ENCODE measurements around the gene NEURL1.
A peak's percentile ranks its signal among the peaks of the same experiment; 100 is the strongest.

Gene NEURL1

GRCh38 chr10:103491729-103492364, 1.7 kb upstream of the NEURL1 start:
- peak overlapping the region; percentile 95 for H3K27ac ChIP-seq
- H3K36me3 ChIP-seq (ENCODE audit: control insufficient read depth, insufficient read depth, low read length), result no peaks in the 10 kb centered on the region
- no peaks in the 10 kb centered on the region for H3K27me3 ChIP-seq (ENCODE audit: control insufficient read depth, insufficient read depth, low read length)
- peaks cover 21% of the 10 kb centered on the region for H3K4me1 ChIP-seq
- no peak overlapping the region for H3K9ac ChIP-seq
- TF ChIP-seq CTCF (IDR thresholded peaks at IDR 0.05), result no peak
- H3K79me2 ChIP-seq, result no peaks in the 10 kb centered on the region
- no peaks in the 10 kb centered on the region for H3K9me3 ChIP-seq (ENCODE audit: control insufficient read depth, low read length)
- no peak overlapping the region for H3K4me2 ChIP-seq (ENCODE audit: low read length)
- H2AFZ ChIP-seq, result peak overlapping the region; percentile 13
- H3K4me3 ChIP-seq (ENCODE audit: low read depth, low read length), result no peak overlapping the region

GRCh38 chr10:103492655-103493261, 747 bp upstream of the NEURL1 start:
- H3K9ac ChIP-seq, result no peak overlapping the region
- H3K36me3 ChIP-seq (ENCODE audit: control insufficient read depth, insufficient read depth, low read length), result no peaks in the 10 kb centered on the region
- H2AFZ ChIP-seq, result peak overlapping the region; percentile 92
- peak overlapping the region; percentile 95 for H3K27ac ChIP-seq
- peak overlapping the region; percentile 96 for H3K4me2 ChIP-seq (ENCODE audit: low read length)
- H3K79me2 ChIP-seq, result no peaks in the 10 kb centered on the region
- no peak for TF ChIP-seq CTCF (IDR thresholded peaks at IDR 0.05)
- peaks cover 21% of the 10 kb centered on the region for H3K4me1 ChIP-seq
- H3K4me3 ChIP-seq (ENCODE audit: low read depth, low read length), result no peak overlapping the region
- H3K9me3 ChIP-seq (ENCODE audit: control insufficient read depth, low read length), result no peaks in the 10 kb centered on the region
- no peaks in the 10 kb centered on the region for H3K27me3 ChIP-seq (ENCODE audit: control insufficient read depth, insufficient read depth, low read length)

GRCh38 chr10:103493916-103494877, 692 bp downstream of the NEURL1 start:
- no peak overlapping the region for H3K27ac ChIP-seq
- H3K4me2 ChIP-seq (ENCODE audit: low read length), result peak overlapping the region; percentile 96
- peak overlapping the region; percentile 59 for H3K4me3 ChIP-seq (ENCODE audit: low read depth, low read length)
- peak overlapping the region; percentile 35 for H3K9ac ChIP-seq
- H3K9me3 ChIP-seq (ENCODE audit: control insufficient read depth, low read length), result no peaks in the 10 kb centered on the region
- peak overlapping the region; percentile 92 for H2AFZ ChIP-seq
- H3K79me2 ChIP-seq, result no peaks in the 10 kb centered on the region
- H3K27me3 ChIP-seq (ENCODE audit: control insufficient read depth, insufficient read depth, low read length), result no peaks in the 10 kb centered on the region
- peaks cover 21% of the 10 kb centered on the region for H3K4me1 ChIP-seq
- no peak for TF ChIP-seq CTCF (IDR thresholded peaks at IDR 0.05)
- no peaks in the 10 kb centered on the region for H3K36me3 ChIP-seq (ENCODE audit: control insufficient read depth, insufficient read depth, low read length)

GRCh38 chr10:103495321-103495720, 1.8 kb downstream of the NEURL1 start:
- Histone ChIP-seq H3K79me2 (no peaks in the 10 kb centered on the region), H3K4me3 (ENCODE audit: low read depth, low read length) (no peak overlapping the region), H3K4me2 (ENCODE audit: low read length) (no peak overlapping the region), H3K4me1 (peaks cover 21% of the 10 kb centered on the region), H3K36me3 (ENCODE audit: control insufficient read depth, insufficient read depth, low read length) (no peaks in the 10 kb centered on the region), H3K27ac (no peak overlapping the region), H3K9me3 (ENCODE audit: control insufficient read depth, low read length) (no peaks in the 10 kb centered on the region), H3K27me3 (ENCODE audit: control insufficient read depth, insufficient read depth, low read length) (no peaks in the 10 kb centered on the region), H2AFZ (no peak overlapping the region), H3K9ac (no peak overlapping the region)
- TF ChIP-seq CTCF (IDR thresholded peaks at IDR 0.05), result no peak

Measured in parathyroid adenoma (tissue), 2 donors.